OCI-LY1 (cell line): ENCODE measurements around the gene CCT3.
A peak's percentile ranks its signal among the peaks of the same experiment; 100 is the strongest.

ENCODE experiments used
- H2AFZ ChIP-seq: fragments of 200-600 bp; sonication (generic), shearing (Covaris generic); 2 replicates; pipeline ENCODE4 v1.6.0; 2014; ENCODE audit warnings: antibody characterized with exemption, mild to moderate bottlenecking, low read length
- H3F3A ChIP-seq: fragments of 200-600 bp; sonication (generic), shearing (Covaris generic); 2 replicates; pipeline ENCODE4 v1.6.0; 2014; ENCODE audit warnings: mild to moderate bottlenecking, antibody characterized with exemption, low read length, moderate library complexity; ENCODE audit not compliant: insufficient read depth
- H3K27ac ChIP-seq: fragments of 200-600 bp; sonication (generic); 2 replicates; pipeline ENCODE4 v1.5.1; 2014; ENCODE audit warnings: low read length, mixed run types, mild to moderate bottlenecking, low read depth; ENCODE audit not compliant: poor library complexity, severe bottlenecking
- H3K27me3 ChIP-seq: fragments of 200-600 bp; sonication (generic); 2 replicates; pipeline ENCODE4 v1.6.0; 2014; ENCODE audit warnings: antibody characterized with exemption, mild to moderate bottlenecking, low read length, moderate library complexity; ENCODE audit not compliant: insufficient read depth
- H3K36me3 ChIP-seq: fragments of 200-600 bp; sonication (generic); 2 replicates; pipeline ENCODE4 v1.6.1; 2014; ENCODE audit warnings: mild to moderate bottlenecking, antibody characterized with exemption, low read length, moderate library complexity, mixed read lengths; ENCODE audit not compliant: insufficient read depth
- H3K4me1 ChIP-seq: fragments of 200-600 bp; sonication (generic); 2 replicates; pipeline ENCODE4 v1.5.1; 2014; ENCODE audit warnings: mild to moderate bottlenecking, low read length, moderate library complexity; ENCODE audit not compliant: insufficient read depth, severe bottlenecking
- H3K4me2 ChIP-seq: fragments of 200-600 bp; sonication (generic), shearing (Covaris generic); 2 replicates; pipeline ENCODE4 v1.6.1; 2014; ENCODE audit warnings: low read length
- H3K4me3 ChIP-seq: fragments of 200-600 bp; sonication (generic); 2 replicates; pipeline ENCODE4 v1.5.1; 2014; ENCODE audit warnings: low read length, low read depth, mild to moderate bottlenecking, mixed read lengths; ENCODE audit not compliant: poor library complexity, severe bottlenecking
- H3K79me2 ChIP-seq: fragments of 200-600 bp; shearing (Covaris generic); 2 replicates; pipeline ENCODE4 v1.6.1; 2016; ENCODE audit warnings: mixed run types, low read length, mixed read lengths; ENCODE audit not compliant: insufficient read depth
- H3K9ac ChIP-seq: fragments of 200-600 bp; sonication (generic), shearing (Covaris generic); 2 replicates; pipeline ENCODE4 v1.6.1; 2014; ENCODE audit warnings: mild to moderate bottlenecking, low read length, mixed read lengths
- H3K9me2 ChIP-seq: fragments of 200-600 bp; sonication (generic), shearing (Covaris generic); 2 replicates; pipeline ENCODE4 v1.6.1; 2014; ENCODE audit warnings: low read depth, mild to moderate bottlenecking, low read length, mixed read lengths
- H3K9me3 ChIP-seq: fragments of 200-600 bp; shearing (Covaris generic); 2 replicates; pipeline ENCODE4 v1.6.1; 2014; ENCODE audit warnings: low read length, mixed read lengths
- H4K20me1 ChIP-seq: fragments of 200-600 bp; sonication (generic), shearing (Covaris generic); 2 replicates; pipeline ENCODE4 v1.6.0; 2016; ENCODE audit warnings: mild to moderate bottlenecking, low read length; ENCODE audit not compliant: insufficient read depth
- CTCF ChIP-seq: fragments of 200-600 bp; sonication (generic), shearing (Covaris generic); IDR thresholded peaks from 2 replicates; pipeline ENCODE4 v1.5.1; 2017; ENCODE audit warnings: mild to moderate bottlenecking, antibody characterized with exemption, low read length, moderate library complexity, mixed read lengths
- EZH2 ChIP-seq: fragments of 200-600 bp; sonication (generic), shearing (Covaris generic); IDR thresholded peaks from 2 replicates; pipeline ENCODE4 v1.8.0; 2017; ENCODE audit warnings: borderline replicate concordance, mixed run types, mild to moderate bottlenecking, antibody characterized with exemption, low read length, moderate library complexity, mixed read lengths

Gene CCT3

GRCh38 chr1:156293098-156293434, 45.0 kb downstream of the CCT3 start:
- H4K20me1 ChIP-seq, result no peaks in the 10 kb centered on the region
- no peak overlapping the region for H2AFZ ChIP-seq
- H3K9me2 ChIP-seq, result no peaks in the 10 kb centered on the region
- peaks cover 23% of the 10 kb centered on the region for H3K4me1 ChIP-seq
- TF ChIP-seq EZH2 (no peak), CTCF (no peak)
- H3K9ac ChIP-seq, result no peak overlapping the region
- no peaks in the 10 kb centered on the region for H3F3A ChIP-seq
- no peaks in the 10 kb centered on the region for H3K9me3 ChIP-seq
- H3K27ac ChIP-seq, result no peak overlapping the region
- H3K4me2 ChIP-seq, result no peak overlapping the region
- H3K36me3 ChIP-seq, result no peaks in the 10 kb centered on the region
- H3K79me2 ChIP-seq, result no peaks in the 10 kb centered on the region
- H3K4me3 ChIP-seq, result no peak overlapping the region
- no peaks in the 10 kb centered on the region for H3K27me3 ChIP-seq

GRCh38 chr1:156291226-156292061, 46.6 kb downstream of the CCT3 start:
- H3K4me2 ChIP-seq, result peak overlapping the region; percentile 64
- peak overlapping the region; percentile 34; the same call in 1 of the 2 replicates for H3K9ac ChIP-seq
- H2AFZ ChIP-seq, result no peak overlapping the region
- no peaks in the 10 kb centered on the region for H3K79me2 ChIP-seq
- H3K9me3 ChIP-seq, result no peaks in the 10 kb centered on the region
- no peaks in the 10 kb centered on the region for H4K20me1 ChIP-seq
- H3K27ac ChIP-seq, result no peak overlapping the region
- no peaks in the 10 kb centered on the region for H3K36me3 ChIP-seq
- TF ChIP-seq CTCF, result no peak
- H3F3A ChIP-seq, result no peaks in the 10 kb centered on the region
- H3K9me2 ChIP-seq, result no peaks in the 10 kb centered on the region
- H3K4me3 ChIP-seq, result peak overlapping the region; percentile 48
- H3K4me1 ChIP-seq, result peaks cover 23% of the 10 kb centered on the region
- no peaks in the 10 kb centered on the region for H3K27me3 ChIP-seq

- H3K79me2 ChIP-seq, result no peaks in the 10 kb centered on the region
- no peaks in the 10 kb centered on the region for H3K36me3 ChIP-seq
- H4K20me1 ChIP-seq, result no peaks in the 10 kb centered on the region
- H3K9me2 ChIP-seq, result no peaks in the 10 kb centered on the region
- no peak overlapping the region for H3K9ac ChIP-seq
- TF ChIP-seq EZH2, result no peak
- TF ChIP-seq CTCF, result no peak
- no peak overlapping the region for H2AFZ ChIP-seq
- no peaks in the 10 kb centered on the region for H3K27me3 ChIP-seq
- H3K4me3 ChIP-seq, result no peak overlapping the region
- H3K27ac ChIP-seq, result no peak overlapping the region
- H3K4me1 ChIP-seq, result peaks cover 12% of the 10 kb centered on the region
- no peak overlapping the region for H3K4me2 ChIP-seq
- no peaks in the 10 kb centered on the region for H3K9me3 ChIP-seq
- H3F3A ChIP-seq, result no peaks in the 10 kb centered on the region
Measured at GRCh38 chr1:156289857-156290256, 48.2 kb downstream of the CCT3 start.
